NCI-H2171 (cell line): ENCODE results near the gene FLAD1.

Source experiments
- DNase-seq: peaks from one replicate; lab custom pipeline; 2025; lab: John Stamatoyannopoulos, UW

FLAD1 gene

DNA sequence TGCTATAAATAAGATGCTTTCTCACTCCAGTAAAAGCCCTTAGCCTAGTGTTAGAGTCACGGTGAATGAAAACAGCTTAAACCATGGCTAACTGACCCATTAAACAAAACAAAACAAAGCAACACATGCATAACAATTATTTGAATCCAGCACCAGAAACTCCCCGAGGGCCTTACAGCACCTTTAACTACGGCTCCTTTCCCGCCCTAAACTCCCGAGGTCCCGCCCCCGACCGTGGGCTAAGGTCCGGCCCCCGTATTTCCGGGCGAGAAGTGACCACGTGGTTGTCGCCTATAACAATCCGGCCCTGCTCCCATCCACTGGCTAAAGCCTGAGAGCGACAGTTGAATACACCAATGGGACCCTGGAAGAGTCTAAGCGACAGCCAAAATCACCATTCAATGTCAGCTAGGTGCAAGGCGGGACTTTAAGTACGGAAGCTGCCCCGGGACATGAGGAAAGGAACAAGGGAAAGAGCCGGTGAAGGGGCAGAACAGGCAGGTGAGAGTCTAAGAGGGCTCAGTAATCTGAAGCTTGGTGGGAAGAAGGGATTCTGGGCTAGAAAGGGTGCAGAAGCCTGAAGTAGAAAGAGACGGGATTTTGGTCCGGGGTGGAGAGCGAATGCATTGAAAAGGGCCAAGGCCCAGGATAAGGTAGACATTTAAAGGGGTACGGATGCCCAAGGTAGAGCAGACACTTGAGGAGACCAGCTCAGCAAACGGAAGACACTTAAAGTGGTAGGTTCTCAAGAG, at the start of gene FLAD1:
TSS of gene FLAD1 (plus strand) at position 448 of the 752 bp plus-strand sequence. CDS start 351 bp downstream, outside the sequence.
- DNase-seq = peak; percentile 99

DNA sequence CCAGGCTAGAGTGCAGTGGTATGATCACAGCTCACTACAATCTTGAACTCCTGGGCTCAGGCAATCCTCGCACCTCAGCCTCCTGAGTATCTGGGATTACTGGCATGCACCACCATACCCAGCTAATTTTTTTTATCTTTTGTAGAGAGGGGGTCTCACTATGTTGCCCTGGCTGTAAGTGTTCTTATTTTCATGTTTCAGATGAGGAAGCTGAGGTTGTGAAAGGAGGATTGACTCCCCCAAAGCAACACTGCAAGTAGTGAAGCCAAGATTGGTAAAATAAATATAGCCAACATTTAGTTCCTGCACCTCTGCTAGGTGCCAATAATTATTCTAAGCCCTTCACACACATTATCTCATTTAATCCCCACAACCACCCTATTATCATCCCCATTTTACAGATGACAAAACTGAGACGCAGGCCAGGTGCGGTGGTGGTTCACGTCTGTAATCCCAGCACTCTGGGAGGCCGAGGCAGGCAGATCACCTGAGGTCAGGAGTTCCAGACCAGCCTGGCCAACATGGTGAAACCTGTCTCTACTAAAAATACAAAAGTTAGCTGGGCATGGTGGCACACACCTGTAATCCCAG, 48.7 kb upstream of the FLAD1 start:
- DNase-seq = no peak

DNA sequence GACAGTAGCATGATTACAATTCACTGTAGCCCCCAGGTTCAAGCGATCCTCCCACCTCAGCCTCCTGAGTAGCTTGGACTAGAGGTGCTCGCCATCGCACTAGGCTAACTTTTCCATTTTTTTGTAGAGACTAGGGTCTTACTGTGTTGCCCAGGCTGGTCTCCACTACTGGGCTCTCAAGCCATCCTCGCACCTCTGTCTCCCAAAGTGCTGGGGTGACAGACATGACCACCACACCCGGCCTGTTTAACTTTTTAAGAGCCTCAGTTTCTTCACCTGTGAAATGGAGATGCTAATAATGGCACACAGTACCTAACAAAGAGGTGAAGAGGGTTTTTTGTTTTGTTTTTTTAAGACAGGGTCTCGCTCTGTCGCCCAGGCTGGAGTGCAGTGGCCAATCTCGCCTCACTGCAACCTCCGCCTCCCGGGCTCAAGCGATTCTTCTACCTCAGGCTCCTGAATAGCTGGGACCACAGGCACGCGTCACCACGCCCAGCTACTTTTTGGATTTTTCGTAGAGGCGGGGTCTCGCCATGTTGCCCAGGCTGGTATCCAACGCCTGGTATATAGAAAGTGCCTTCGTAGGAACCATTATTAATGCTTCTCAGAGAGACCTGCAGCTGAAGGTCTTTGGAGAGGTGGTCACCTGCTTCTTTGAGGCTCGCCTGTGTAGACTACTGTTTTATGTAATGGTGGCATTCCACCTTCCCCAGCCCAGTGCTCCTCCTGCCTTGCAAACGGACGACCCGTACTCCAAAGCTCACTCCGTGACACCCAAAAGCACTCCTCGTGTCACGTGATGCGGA, 47.2 kb upstream of the FLAD1 start:
- DNase-seq = no peak

DNA sequence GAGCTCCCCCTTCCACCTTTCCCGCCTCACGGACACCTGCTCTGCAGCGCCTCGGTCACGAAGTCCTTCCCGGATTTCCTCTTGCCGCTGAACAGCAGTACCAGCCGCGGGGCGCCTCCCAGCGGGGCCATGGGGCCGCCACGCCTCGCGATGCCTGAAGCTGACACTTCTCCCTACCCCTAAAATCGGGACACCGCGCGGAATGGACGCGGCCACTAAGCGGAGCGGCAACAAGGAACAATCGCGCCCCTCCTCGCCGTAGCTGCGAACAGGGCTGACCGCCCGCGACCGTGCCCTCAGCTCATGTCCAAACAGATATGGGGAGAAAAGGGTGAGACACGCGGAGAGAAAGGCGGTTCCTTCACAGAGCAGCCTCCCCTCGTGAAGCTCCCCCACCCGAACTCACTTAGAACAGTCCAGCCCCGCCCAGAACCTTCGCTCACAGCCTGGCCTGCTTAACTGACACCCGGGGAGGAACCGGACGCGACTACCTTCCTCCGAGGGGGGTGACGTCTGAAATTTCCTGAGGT, 46.5 kb upstream of the FLAD1 start, which contains the start of gene PMVK:
TSS of gene PMVK (minus strand) at position 165 of the 530 bp plus-strand sequence. CDS start at position 131, 34 bp downstream.
- DNase-seq = peak; percentile 94

DNA sequence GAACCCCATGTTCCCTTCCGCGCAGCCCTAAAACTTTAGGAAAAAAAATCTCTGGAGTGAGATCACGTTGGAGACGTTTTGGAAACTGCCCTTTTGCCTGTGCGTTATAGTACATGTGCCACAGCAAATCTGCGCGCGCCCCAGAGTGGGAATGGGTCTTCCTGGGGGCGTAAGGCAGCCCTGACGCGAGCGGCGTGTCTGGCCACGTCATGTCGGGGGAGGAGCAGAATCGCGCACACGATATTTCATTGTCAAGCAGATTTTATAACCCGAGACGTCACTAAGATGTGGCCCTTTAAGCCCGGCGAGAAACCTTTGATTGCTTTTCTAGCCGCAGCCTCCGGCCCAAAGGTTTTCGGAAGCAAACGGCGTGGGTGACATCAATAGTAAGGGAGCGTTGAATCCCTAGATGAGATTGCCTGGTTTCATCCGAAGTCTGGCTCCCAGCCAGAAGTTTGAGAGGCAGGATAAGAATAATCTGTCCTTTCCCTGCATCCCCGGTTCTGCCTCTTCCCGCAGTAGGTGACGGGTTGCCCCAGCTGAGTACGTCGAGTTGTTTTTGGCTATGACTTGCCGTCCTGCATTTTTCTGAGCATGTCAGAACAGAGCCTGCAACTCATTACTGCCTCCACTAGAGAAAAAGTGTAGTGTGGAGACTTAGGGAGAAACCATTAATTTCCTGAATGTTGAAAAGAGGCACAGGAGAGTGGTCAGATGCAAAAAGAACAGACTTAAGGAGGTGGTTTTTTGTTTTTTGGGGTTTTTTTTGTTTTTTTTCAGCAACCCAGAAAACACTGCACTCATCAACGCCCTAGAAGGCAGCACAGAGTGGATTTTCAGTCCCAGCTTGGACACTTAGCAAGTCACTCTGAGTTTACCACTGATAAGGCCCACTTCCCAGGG, 45.8 kb upstream of the FLAD1 start:
- DNase-seq = peak; percentile 88

DNA sequence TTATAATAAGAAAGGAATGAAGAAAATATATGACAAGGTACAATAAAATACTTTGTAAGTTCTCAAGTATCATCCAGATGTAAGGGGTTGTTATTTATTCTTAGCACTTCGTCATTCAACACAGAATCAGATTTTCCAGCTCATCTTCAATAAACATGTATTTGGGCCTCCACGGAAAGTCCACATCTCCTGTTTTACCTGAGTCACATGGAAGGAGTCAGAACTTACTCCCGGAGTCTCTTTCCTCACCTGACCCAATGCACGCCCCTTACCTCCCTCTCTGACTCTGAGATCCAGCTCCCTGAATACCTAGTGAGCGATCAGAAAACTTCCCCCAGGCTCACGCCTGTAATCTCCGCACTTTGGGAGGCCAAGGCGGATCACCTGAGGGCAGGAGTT, 45.2 kb upstream of the FLAD1 start:
- no peak for DNase-seq

DNA sequence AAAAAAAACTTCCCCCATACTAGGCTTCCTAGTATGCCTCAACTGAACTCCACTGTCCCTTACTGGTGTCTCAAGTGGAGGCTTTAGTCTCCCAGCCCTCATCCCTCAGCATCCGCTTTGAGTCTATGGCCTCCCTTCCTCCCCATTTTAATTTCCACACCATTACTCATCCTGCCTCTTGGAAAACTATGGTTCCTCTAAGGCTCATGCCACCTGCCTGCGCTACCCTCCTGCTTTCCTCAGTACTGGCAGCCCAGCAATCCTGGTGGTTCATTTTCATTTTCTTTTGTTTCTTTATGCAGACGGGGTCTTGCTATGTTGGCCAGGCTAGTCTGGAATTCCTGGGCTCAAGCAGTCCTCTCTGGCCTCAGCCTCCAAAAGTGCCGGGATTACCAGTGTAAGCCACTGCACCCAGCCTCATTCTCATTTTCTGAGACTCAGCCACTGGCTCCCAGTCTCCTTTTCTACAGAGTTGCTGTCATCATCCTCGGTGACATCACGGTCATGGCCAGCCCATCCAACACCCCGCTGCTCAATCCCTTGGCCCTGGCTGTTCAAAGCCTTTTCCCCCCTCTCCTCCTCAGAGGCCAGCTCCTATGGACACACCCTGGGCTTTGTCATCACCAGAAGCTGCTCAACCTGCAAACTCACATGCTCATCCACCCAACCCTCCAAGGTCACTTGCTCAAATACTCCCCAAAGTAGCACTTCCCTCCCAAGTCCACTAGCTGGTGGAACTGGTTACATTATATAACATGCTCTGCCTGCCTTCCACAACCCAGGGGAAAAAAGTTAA, 44.3 kb upstream of the FLAD1 start:
- no peak for DNase-seq

DNA sequence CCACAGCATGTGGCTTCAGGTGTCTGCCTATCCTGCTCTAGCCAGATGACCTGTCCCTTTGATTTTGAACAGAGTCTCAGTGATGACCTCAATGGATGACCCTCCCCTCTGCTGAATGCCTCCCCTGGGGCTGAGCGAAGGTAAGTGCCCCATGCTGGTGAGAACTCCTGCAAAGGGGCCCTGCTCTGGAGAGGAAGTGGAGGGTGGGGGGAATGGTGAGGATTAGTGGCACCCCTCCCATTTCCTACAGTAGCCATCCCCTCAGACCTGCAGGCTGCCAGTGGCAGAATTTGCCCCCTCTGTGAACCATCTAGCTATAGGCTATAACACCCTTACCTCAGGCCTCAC, 43.0 kb upstream of the FLAD1 start:
- no peak for DNase-seq

DNA sequence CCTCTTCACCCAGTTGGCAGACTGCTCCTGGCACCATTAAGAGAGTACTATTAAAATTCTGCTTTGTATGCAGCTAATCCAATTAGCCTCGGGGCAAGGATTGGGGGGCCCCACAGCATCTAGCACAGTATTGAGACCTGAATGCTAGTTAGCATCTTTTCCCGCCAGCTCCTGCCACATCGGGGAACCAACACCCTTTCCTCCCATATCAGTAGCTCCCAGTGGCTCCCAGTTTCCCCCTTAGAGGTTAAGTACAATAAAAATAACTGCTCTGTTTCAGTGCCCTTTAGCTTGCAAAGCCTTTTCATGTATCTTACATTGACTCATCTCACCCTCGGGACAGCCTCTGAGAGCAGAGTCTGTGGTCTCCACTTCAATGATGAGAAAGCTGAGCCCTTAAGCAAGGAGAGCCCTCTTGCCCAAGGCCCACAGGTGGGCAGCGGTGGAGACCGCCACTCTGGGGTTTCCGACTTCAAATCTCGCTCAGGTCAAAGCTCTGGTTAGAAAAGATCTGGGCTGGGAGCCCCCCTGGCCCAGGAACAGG, 42.4 kb upstream of the FLAD1 start:
- DNase-seq = no peak

DNA sequence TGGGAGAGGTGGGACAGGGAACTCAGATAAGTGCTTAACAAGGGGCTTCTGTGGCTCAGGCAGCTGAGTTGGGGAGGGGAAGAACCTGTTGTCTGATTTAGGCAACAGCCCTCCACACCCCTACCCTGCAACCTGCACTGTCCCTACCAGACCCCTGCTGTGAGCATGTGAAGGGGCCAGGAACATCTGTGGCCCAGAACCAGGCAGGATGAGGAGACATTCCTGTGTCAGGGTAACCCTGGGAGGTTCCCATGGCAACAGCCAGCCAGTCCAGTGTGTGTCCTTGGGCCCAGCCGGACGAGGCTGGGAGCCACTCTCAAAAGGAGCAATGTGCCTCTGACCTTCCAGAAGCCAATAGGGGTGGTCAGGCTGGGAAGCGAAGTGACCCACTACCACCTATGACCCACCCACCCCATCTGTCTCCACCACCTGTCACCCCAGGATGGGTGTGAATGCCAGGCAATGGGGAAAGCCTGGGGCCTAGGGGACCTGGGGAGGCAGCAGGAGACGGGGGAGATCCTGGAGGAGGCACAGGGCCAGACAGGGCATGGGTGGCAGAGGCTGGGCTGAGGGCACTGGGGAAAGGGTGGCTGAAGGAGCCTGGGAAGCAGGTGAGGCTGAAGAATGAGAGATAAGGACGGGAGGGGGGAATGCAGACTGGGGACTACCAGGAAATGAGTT, 41.7 kb upstream of the FLAD1 start:
- DNase-seq = no peak

DNA sequence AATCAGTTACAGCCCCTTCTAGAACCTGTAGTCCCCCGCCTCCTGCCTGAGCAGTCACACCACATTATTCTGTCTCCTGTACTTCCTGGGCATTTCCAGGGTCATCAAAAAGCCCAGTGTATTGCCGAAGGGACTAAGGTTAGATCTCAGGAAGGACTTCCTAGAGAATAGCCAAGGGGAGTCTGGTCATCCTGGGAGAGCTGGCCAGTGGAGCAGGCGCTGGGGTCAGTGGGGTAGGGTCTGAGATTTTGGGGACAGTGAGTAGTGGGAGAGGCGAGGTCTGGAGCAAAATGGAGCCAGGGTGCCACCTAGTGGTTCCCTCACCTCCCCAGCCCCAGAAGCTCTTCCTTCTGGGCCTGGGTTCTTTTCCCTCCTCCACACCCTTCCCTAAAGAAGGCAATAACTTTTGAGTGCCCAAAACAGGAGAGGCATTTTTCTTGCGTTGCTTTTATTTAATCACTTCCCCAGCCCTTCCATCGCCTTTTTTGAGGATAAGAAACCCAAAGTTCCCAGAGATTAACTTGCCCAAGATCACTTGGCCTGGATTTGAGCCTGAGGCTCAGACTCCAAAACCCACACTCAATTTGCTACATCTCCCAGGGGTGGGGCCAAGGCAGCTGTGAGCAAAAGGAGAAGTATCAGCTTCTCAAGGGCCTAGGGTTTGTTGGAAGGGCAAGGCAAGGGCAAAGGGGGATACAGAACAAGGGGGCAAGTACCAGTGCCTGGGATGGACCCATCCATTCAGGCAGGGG, 39.3 kb upstream of the FLAD1 start:
- DNase-seq = no peak

DNA sequence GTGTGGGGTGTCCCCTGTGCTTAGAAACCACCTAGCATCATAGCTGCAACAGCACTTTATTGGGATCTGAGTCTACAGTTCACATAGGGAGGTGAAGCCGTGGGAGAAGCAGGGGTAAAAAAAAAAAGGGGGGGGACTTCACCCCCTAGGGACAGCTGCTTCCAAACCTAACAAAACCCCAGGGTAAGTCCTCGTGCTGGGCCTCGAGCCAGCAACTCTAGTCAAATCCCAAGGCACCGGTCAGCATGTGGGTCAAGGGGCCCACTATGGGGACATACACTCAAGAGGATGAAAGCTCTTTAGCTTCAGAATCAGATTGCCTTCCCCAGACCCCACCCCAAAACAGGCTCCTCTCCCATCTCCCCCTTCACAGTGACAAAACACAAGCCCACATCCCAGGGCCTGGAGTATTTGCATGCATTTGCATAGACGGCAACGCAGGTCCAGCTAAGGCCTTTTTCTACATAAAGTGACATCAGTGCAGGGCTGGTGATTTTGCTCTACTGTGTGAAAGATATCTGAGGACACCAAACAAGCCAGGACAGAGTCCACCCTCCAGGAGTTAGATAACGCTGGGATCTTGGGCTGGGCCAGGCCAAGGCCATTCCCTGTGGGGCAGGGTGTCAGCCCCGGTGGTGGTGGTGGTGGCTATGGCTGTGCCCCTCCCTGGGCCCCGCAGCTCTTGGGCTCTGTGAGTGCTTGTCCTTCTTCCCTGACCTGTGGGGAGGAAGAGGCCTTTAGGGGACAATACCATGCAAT, 38.6 kb upstream of the FLAD1 start:
- no peak for DNase-seq

DNA sequence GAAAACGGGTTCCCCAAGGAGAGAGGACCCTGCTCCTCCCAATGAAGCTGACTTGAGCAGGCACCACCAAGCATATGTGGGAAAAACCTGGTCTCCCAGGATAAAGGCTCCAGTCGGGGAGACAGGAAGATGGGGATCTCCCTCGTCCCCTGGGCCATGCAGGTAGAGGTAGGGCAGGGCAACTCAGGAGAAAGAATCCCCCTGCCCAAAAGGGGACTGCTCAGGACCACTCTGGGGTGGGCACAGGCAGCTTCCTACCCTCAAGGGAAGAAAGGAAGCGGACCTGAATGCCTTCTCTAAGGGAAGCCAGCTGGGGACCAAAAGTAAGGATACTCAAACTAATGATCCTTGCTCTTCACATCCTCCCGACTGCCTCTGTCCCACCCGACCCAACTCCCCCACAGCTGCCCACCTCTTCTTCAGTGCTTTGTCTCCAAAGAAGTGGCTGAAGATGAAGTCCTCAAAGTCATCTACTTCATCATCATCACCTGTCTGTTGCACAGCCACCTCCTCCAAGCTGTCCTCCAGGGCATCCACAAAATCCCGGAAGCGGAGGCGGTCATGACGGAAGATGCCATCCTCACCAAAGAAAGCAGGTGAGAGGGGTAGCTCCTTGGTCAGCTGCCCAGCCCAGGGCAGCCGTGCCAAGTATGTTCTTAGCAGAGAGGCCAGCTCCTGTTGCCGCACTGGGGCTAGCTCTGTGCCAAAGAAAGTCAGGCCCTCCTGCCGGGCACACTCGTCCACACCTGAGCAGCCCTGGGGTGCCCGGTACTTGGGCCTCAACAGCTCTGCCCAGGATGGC, 37.8 kb upstream of the FLAD1 start:
- no peak for DNase-seq

DNA sequence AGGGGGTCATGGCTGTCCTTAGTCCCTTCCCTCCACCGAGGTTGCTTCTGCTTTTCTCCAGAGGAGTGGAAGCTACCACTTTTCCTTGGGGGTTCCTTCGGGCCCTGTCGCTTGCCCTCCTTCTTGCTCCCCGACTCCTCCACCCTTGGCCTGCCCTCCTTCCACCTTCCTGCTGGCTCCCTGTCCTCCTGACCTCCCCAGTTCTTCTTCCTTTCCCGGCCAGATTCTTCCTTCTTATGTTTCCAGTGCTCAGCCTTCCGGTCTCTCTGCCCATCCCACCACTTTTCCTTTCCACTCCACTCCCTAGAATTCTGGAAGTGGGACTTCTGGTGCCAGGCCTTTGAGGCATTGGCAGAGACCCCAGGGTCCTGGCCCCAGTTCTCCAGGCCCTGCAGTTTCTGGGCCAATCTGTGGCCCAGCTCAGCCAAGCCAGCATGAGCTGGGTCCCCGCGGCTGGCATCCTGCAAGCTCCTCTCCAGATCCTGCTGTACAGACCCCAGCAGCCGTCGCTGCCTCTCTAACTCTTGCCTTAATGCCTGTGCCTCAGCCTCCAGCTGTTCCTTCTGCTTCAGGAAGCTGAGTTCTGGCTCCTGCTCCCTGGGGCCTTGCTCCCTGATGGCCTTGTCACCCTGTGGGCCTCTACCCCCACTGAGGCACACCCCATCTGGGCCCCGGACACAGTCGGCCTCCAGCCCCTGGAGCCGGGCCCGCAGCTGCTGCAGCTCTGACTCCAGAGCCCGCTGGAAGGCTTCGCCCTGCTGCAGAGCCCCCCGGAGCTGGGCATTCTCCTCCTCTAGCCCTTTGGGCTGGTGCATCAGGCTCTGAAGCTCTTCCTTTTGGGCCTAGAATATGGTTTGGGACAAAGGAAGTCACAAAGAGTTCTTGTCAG, 36.9 kb upstream of the FLAD1 start:
- no peak for DNase-seq

DNA sequence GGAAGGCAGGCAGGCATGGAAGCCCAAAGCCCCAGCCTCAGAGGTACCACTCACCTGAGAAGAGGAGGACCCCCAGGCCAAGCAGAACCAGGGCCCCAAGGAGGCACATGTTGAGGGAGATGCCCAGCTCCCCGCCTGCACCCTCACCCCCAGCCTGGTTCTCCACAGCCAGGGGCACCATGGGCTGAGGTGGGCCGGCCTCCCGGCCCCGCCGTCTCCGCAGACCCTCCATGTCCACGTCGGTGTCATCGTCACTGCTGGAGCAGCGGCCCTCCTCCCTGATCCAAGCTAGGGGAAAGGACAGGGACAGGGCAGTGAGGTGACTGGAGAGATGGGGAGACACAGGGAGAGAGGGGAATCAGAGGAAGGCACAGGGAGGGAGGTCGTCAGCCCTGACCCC, 35.1 kb upstream of the FLAD1 start:
- DNase-seq = no peak

DNA sequence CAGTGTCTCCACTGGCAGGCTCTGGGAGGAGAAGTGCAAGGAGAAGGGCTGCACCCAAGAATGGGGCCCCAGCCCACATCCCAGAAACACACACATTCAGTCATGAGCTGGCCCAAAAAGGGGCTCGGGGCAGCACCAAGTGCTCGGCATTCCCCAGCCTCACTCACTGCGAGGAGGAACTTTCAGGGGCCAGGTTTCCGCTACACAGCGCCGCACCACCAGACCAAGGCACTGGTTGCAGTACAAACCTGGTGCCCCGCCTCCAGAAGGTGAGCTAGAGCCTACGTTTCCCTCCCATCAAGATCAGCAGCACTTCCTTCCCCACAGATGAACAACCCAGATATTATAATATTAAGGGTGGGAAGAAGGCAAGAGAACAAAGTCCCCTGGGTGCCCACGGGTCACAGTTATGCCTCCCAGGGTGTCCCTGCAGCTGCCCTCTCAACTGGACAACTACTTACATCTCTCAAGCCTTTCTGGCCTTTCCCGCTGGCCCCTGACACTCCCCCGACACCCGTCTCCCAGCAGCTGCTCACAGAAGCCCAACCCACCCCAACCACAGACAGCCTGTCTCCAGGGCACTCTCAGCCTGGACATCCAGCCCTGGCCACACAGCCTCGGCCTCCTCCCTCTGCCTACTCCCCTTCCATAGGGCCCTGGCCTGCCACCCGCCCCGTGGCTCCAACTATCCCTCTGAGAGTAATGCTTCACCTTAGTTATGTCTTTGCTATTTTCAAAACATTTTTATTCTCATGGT, 31.1 kb upstream of the FLAD1 start:
- no peak for DNase-seq
